WTC11 (cell line): ENCODE data around the gene PDPN. TPM values are rescaled to one million over a fixed set of nuclear protein-coding genes. Genes with fewer than 3 reads are reported as not detected.

ENCODE experiments used
- ATAC-seq: fragments of 200-7000 bp; cut with Tn5 transposase; 2 replicates; pipeline ENCODE4 v1.10.0; 2021; ENCODE audit warnings: mild to moderate bottlenecking, moderate library complexity
- CTCF ChIA-PET: fragments of 300-600 bp; sonication (Branson Sonifier 250); formaldehyde crosslinking; loops from one replicate; lab custom pipeline; 2021; ENCODE audit warnings: antibody characterized with exemption; lab: Charles Lee
- POLR2A ChIA-PET: fragments of 350-600 bp; sonication (Branson Sonifier 250); formaldehyde crosslinking; loops from one replicate; lab custom pipeline; 2021; ENCODE audit warnings: antibody characterized with exemption; lab: Charles Lee
- DNase-seq: peaks from one replicate; pipeline ENCODE4 v3.0.0; 2021; ENCODE audit warnings: low spot score
- H3K27ac Mint-ChIP-seq: 2 replicates; pipeline ENCODE4 v1.8.0; 2021; ENCODE audit warnings: mixed read lengths
- H3K27me3 Mint-ChIP-seq: 2 replicates; pipeline ENCODE4 v1.8.0; 2021; ENCODE audit warnings: low read depth, mild to moderate bottlenecking, moderate library complexity, mixed read lengths
- H3K36me3 Mint-ChIP-seq: 2 replicates; pipeline ENCODE4 v1.8.0; 2021; ENCODE audit warnings: mixed read lengths
- H3K4me1 Mint-ChIP-seq: 2 replicates; pipeline ENCODE4 v1.8.0; 2022; ENCODE audit warnings: mixed read lengths
- H3K4me3 Mint-ChIP-seq: 2 replicates; pipeline ENCODE4 v1.8.0; 2021; ENCODE audit warnings: mild to moderate bottlenecking, moderate library complexity, mixed read lengths
- H3K9me3 Mint-ChIP-seq: 2 replicates; pipeline ENCODE4 v1.8.0; 2021; ENCODE audit warnings: mixed read lengths
- NFATC4 ChIP-seq: fragments of 250-450 bp; sonication (Bioruptor Pico); IDR thresholded peaks from 2 replicates; pipeline ENCODE4 v1.9.0; 2021; ENCODE audit warnings: mild to moderate bottlenecking
- NFYB ChIP-seq: sonication (generic); formaldehyde crosslinking; conservative IDR thresholded peaks from 2 replicates; pipeline ENCODE4 v1.8.0; 2022; ENCODE audit warnings: low read depth, missing genetic modification reagents
- NR3C1 ChIP-seq: sonication (generic); formaldehyde crosslinking; conservative IDR thresholded peaks from 2 replicates; pipeline ENCODE4 v1.8.1; 2023; ENCODE audit warnings: low read depth, mild to moderate bottlenecking, missing genetic modification reagents
- OVOL2 ChIP-seq: fragments of 250-450 bp; sonication (Bioruptor Pico); IDR thresholded peaks from 2 replicates; pipeline ENCODE4 v1.9.0; 2021; ENCODE audit warnings: mild to moderate bottlenecking, borderline replicate concordance
- ZNF396 ChIP-seq: fragments of 250-450 bp; sonication (Bioruptor Pico); IDR thresholded peaks from 2 replicates; pipeline ENCODE4 v1.8.0; 2021; ENCODE audit warnings: mild to moderate bottlenecking, moderate library complexity, borderline replicate concordance
- total RNA-seq: library from RNA; stranded (reverse); gene quantifications from 3 replicates; pipeline ENCODE4 v1.2.3, GENCODE V29; 2021
- TF ChIP-seq, protein P1 (sequence below): sonication (generic); formaldehyde crosslinking; IDR thresholded peaks from 2 replicates; pipeline ENCODE4 v1.8.0; 2022; ENCODE audit warnings: mild to moderate bottlenecking, missing genetic modification reagents
- TF ChIP-seq, protein P2 (sequence below): fragments of 250-450 bp; sonication (Bioruptor Pico); IDR thresholded peaks from 2 replicates; pipeline ENCODE4 v1.9.0; 2021; ENCODE audit warnings: moderate library complexity, mild to moderate bottlenecking, inconsistent platforms, borderline replicate concordance
- TF ChIP-seq, protein P3 (sequence below): fragments of 250-450 bp; sonication (Bioruptor Pico); IDR thresholded peaks from 2 replicates; pipeline ENCODE4 v2.1.2; 2022; ENCODE audit warnings: mild to moderate bottlenecking, moderate library complexity
- TF ChIP-seq, protein P4 (sequence below): sonication (generic); formaldehyde crosslinking; IDR thresholded peaks from 2 replicates; pipeline ENCODE4 v1.8.1; 2023; ENCODE audit warnings: mild to moderate bottlenecking, missing genetic modification reagents, borderline replicate concordance
- TF ChIP-seq, protein P5 (sequence below): sonication (generic); formaldehyde crosslinking; conservative IDR thresholded peaks from 2 replicates; pipeline ENCODE4 v1.8.1; 2023; ENCODE audit warnings: mild to moderate bottlenecking, low read depth, missing genetic modification reagents, moderate library complexity
- TF ChIP-seq, protein P6 (sequence below): fragments of 250-450 bp; sonication (Bioruptor Pico); conservative IDR thresholded peaks from 2 replicates; pipeline ENCODE4 v1.9.0; 2021; ENCODE audit warnings: mild to moderate bottlenecking

Gene PDPN
- total RNA-seq, 1 experiment from 2014 or later, result 158 TPM

DNA sequence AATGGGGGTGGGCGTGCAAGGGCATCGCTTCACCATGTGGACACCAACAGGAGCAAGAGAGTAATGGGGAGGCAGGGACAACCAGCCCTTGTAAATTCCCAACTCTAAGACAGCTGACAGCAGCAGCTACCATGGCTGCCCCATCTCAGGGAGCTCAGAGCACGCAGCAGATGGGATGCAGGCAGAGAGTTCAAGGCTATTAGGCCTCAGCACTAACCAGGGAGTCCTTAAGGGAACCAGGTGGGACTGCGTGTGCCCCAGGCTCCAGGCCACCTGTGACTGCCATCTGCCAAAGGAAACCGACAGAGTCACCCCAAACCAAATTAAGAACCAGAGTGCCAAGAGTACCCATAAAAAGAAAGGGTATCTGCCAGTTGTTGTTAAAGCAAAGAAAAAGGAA, 82.7 kb downstream of the PDPN start:
- no peak for ATAC-seq
- POLR2A ChIA-PET, result no interaction called here

More for the DNA sequence above, 82.7 kb downstream of the PDPN start:
- H3K4me1 Mint-ChIP-seq, result 0 out of 2 replicates have a peak, but pooled peaks cover 9% of the 10 kb centered on the region
- H3K4me3 Mint-ChIP-seq, result no peak overlapping the region
- peaks cover 5% of the 10 kb centered on the region for H3K27me3 Mint-ChIP-seq
- no peaks in the 10 kb centered on the region for H3K9me3 Mint-ChIP-seq
- DNase-seq, result no peak
- CTCF ChIA-PET, result interaction anchor here (0.8 to 0.9 kb wide), 2 partner anchors 37 to 59 kb away, joined by 3 read pairs; no protein-coding TSS in a partner anchor
- H3K27ac Mint-ChIP-seq, result no peak overlapping the region
- TF ChIP-seq NFATC4 (no peak), OVOL2 (CRISPR knock-in tag) (no peak), NFYB (no peak), ZNF396 (CRISPR knock-in tag) (no peak), NR3C1 (CRISPR knock-in tag) (no peak)
- TF ChIP-seq, protein P1, sequence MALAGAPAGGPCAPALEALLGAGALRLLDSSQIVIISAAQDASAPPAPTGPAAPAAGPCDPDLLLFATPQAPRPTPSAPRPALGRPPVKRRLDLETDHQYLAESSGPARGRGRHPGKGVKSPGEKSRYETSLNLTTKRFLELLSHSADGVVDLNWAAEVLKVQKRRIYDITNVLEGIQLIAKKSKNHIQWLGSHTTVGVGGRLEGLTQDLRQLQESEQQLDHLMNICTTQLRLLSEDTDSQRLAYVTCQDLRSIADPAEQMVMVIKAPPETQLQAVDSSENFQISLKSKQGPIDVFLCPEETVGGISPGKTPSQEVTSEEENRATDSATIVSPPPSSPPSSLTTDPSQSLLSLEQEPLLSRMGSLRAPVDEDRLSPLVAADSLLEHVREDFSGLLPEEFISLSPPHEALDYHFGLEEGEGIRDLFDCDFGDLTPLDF (CRISPR knock-in tag), result no peak
- TF ChIP-seq, protein P2, sequence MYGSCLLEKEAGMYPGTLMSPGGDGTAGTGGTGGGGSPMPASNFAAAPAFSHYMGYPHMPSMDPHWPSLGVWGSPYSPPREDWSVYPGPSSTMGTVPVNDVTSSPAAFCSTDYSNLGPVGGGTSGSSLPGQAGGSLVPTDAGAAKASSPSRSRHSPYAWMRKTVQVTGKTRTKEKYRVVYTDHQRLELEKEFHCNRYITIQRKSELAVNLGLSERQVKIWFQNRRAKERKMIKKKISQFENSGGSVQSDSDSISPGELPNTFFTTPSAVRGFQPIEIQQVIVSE (CRISPR knock-in tag), result no peak
- TF ChIP-seq, protein P3, sequence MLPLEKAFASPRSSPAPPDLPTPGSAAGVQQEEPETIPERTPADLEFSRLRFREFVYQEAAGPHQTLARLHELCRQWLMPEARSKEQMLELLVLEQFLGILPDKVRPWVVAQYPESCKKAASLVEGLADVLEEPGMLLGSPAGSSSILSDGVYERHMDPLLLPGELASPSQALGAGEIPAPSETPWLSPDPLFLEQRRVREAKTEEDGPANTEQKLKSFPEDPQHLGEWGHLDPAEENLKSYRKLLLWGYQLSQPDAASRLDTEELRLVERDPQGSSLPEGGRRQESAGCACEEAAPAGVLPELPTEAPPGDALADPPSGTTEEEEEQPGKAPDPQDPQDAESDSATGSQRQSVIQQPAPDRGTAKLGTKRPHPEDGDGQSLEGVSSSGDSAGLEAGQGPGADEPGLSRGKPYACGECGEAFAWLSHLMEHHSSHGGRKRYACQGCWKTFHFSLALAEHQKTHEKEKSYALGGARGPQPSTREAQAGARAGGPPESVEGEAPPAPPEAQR (CRISPR knock-in tag), result no peak
- TF ChIP-seq, protein P4, sequence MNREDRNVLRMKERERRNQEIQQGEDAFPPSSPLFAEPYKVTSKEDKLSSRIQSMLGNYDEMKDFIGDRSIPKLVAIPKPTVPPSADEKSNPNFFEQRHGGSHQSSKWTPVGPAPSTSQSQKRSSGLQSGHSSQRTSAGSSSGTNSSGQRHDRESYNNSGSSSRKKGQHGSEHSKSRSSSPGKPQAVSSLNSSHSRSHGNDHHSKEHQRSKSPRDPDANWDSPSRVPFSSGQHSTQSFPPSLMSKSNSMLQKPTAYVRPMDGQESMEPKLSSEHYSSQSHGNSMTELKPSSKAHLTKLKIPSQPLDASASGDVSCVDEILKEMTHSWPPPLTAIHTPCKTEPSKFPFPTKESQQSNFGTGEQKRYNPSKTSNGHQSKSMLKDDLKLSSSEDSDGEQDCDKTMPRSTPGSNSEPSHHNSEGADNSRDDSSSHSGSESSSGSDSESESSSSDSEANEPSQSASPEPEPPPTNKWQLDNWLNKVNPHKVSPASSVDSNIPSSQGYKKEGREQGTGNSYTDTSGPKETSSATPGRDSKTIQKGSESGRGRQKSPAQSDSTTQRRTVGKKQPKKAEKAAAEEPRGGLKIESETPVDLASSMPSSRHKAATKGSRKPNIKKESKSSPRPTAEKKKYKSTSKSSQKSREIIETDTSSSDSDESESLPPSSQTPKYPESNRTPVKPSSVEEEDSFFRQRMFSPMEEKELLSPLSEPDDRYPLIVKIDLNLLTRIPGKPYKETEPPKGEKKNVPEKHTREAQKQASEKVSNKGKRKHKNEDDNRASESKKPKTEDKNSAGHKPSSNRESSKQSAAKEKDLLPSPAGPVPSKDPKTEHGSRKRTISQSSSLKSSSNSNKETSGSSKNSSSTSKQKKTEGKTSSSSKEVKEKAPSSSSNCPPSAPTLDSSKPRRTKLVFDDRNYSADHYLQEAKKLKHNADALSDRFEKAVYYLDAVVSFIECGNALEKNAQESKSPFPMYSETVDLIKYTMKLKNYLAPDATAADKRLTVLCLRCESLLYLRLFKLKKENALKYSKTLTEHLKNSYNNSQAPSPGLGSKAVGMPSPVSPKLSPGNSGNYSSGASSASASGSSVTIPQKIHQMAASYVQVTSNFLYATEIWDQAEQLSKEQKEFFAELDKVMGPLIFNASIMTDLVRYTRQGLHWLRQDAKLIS, result no peak
- TF ChIP-seq, protein P5, sequence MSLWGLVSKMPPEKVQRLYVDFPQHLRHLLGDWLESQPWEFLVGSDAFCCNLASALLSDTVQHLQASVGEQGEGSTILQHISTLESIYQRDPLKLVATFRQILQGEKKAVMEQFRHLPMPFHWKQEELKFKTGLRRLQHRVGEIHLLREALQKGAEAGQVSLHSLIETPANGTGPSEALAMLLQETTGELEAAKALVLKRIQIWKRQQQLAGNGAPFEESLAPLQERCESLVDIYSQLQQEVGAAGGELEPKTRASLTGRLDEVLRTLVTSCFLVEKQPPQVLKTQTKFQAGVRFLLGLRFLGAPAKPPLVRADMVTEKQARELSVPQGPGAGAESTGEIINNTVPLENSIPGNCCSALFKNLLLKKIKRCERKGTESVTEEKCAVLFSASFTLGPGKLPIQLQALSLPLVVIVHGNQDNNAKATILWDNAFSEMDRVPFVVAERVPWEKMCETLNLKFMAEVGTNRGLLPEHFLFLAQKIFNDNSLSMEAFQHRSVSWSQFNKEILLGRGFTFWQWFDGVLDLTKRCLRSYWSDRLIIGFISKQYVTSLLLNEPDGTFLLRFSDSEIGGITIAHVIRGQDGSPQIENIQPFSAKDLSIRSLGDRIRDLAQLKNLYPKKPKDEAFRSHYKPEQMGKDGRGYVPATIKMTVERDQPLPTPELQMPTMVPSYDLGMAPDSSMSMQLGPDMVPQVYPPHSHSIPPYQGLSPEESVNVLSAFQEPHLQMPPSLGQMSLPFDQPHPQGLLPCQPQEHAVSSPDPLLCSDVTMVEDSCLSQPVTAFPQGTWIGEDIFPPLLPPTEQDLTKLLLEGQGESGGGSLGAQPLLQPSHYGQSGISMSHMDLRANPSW (CRISPR knock-in tag), result no peak
- TF ChIP-seq, protein P6, sequence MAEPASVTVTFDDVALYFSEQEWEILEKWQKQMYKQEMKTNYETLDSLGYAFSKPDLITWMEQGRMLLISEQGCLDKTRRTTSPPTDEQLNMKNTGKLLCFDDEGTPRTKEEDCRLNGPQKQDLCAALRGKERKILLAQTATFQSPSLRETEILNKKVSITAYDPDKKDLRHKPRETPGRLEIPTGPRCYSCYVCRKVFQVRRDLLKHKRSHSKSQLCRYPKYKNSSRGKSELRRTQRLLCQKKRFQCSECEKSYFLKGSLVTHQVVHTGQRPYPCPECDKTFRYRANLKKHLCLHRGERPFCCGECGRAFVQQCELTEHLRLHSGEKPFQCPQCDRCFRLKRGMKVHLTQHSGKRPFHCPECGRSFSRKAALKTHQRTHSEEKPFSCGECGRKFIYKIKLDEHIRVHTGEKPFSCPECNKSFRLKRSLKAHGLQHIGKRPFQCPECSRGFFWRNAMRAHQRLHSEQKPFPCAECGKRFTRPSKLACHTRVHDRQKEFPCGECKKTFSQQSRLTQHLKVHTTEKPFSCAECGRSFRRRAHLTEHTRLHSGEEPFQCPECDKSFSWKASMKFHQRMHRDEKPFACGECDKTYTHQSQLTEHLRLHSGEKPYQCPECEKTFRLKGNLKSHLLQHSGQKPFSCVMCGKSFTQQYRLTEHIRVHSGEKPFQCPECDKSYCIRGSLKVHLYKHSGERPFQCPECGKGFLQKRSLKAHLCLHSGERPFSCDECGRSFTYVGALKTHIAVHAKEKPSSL (CRISPR knock-in tag), result no peak
- H3K36me3 Mint-ChIP-seq, result no peaks in the 10 kb centered on the region

Other genes starting within 250 kb of the PDPN start
- not detected in 3 replicates for gene PRAMEF14, start 236.7 kb upstream of the PDPN start, total RNA-seq
- gene PRAMEF19, start 211.9 kb upstream of the PDPN start, total RNA-seq, result not detected in 3 replicates
- gene PRAMEF17, start 194.2 kb upstream of the PDPN start, total RNA-seq, result not detected in 3 replicates
- not detected in 3 replicates for gene PRAMEF20, start 173.4 kb upstream of the PDPN start, total RNA-seq
- 0.15 to 0.25 TPM (median 0.16 TPM) in 3 replicates for gene LRRC38, start 69.8 kb upstream of the PDPN start, total RNA-seq
- 19.5 to 27.2 TPM (median 25.0 TPM) in 3 replicates for gene PRDM2, start 116.4 kb downstream of the PDPN start, total RNA-seq